Hematopoietic multipotent progenitor cell treated with erythropoietin and hydrocortisone succinate and interleukin-3 and kit ligand, for 15 days (in vitro differentiated cells): ENCODE data around the gene SPATA13.

Source experiments
- DNase-seq: peaks from one replicate; pipeline ENCODE4 v3.0.0-alpha.2; 2015; ENCODE audit warnings: low spot score

Gene SPATA13

GRCh38 chr13:24252136-24252535 lies 91.6 kb downstream of the SPATA13 start:
- no peak for DNase-seq

- DNase-seq: no peak
These were observed 93.1 kb downstream of the SPATA13 start for GRCh38 chr13:24253520-24254145.

GRCh38 chr13:24254146-24254841 lies 93.8 kb downstream of the SPATA13 start:
- DNase-seq: no peak

DNA sequence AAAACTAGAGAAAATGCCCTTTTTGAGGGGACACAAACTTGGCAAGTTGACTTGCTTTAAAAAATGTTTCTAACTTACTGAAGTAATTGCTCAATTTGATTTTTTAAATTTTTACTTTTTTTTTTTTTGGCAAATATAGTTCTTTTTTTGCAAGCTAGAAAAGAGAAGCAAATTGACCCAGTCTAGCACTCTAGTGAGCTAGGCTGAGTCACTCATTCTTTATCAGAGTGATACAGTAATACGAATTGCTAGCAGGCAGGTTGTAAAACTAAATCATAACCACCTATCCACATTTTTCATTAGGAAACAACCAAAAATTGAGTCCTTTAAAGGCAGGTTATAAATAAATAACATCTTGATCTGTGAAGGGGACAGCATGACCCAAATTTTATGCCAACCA lies 97.0 kb downstream of the SPATA13 start:
- no peak for DNase-seq

DNA sequence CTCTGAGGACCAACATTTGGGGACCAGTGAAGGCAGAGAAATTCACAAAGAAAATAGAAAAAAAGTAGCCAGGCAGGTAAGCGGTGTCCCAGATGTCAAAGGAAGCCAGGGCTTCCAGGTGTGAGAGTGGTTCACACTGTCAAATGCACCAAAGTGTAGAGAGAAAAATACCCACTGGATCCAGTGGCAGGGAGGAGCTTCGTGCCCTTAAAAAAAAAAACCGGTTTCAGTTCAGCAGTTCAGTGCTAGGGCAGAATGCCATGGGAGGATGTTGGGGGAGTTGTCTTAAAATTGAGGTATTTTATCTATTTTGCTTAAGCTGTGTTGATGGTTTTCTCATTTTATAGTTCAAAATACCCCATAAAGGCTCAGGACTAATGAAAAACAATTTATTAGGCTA lies 101.0 kb downstream of the SPATA13 start:
- no peak for DNase-seq

- DNase-seq: no peak
These were observed 103.1 kb downstream of the SPATA13 start for GRCh38 chr13:24263632-24264031.

DNA sequence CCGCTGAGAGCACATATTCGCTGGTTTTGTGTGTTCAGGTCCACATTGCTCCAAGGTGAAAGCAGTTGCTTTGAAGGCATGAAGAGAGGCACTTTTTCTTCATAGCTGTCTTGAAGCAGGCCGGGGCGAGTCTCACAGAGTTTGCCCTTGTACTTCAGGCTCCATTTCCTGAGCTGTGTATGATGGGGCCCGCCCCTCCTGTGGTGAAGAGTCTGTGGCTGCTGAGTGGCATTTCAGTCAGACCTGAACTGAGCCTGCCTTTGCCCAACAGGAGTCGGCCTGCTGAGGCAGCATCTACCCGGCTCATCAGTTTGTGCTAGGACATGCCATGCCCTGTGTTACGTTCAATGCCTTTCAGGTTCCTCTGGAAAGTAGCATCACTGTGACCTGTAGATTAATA lies 104.5 kb downstream of the SPATA13 start:
- DNase-seq: no peak

- DNase-seq: no peak
These were observed 104.9 kb downstream of the SPATA13 start for GRCh38 chr13:24265453-24265852.

GRCh38 chr13:24267274-24267673 lies 106.8 kb downstream of the SPATA13 start:
- DNase-seq: no peak

GRCh38 chr13:24267801-24268200 lies 107.3 kb downstream of the SPATA13 start:
- DNase-seq: no peak

GRCh38 chr13:24269821-24270220 lies 109.3 kb downstream of the SPATA13 start:
- no peak for DNase-seq

DNA sequence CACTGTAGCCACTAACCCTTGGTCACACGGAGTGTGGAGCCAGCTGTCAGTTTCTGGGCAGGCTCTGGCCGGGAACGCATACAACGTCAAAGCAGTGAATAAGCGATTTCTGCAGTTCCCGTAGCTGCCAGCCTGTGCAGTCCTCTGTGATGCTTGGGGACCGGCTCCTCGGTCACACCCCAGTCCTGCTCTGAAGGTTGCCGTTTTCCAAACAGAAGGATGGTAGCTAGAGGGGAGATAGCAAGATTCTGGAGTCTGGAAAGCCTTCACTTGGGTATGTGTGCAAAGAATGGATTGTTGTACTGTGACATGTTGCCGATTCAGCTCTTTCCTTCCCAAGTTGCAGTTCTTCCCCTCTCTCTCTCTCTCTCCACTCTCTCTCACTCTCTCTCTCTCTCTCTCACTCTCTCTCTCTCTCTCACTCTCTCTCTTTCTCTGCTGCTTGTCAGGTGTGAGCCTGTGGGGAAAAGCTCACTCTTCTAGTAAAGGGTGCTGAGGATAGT lies 110.2 kb downstream of the SPATA13 start:
- peak; percentile 73 for DNase-seq

DNA sequence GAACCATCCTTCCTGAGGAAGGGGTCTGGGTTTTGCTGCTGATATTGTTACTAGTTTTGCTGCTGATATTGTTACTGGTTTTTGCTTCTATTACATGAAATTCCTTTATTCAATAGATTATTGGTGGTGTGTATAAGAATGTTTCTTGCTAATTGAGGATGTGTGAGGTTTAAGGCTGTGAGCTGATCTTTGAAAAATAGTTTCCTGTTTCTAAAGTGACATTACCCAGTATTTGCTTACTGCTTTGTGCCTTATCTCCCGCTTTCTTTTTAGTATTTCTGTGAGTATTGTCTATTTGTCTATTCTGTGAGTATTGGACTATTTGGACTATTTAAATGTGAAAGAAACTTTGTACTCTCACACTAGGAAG lies 110.7 kb downstream of the SPATA13 start:
- DNase-seq: no peak

DNA sequence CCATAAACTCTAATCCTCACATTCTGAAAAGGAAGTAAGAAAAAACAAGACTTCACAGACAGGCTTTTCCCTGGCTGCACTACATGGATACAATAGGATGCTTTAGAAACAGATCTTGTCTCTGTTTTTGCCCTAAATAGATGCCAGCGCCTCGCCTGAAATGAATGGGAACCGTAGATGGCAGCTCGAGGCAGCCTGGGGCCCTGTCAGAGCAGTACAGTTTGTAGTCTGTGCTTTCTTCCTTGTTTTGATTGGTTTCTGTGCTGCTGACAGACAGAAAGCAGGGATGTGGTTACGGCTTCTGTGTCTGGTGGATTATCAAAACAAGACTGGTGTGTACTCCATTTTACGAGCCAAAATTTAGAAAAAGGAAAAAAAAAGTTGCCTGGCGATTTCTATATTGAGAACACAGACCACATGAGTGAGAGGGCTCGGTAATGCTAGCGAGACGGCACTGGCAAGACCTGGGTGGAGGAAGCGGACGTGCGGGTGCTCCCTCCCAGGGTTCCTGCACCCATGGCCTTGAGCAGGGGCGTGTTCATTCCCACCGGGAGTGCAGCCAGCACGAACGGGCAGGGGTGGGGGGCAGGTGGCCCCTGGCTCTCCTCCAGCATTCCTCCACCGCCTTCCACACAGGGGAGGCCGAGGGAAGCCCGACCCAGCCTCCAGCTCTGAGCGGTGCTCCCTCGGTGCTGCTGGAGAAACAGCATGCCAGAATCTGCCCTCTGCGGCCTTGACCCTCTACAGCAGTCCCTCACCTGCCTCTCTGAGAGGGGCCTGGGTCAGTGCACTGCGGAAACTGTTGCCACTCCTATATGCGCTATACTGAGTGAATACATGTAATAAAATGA lies 111.3 kb downstream of the SPATA13 start:
- DNase-seq: peak; percentile 32

DNA sequence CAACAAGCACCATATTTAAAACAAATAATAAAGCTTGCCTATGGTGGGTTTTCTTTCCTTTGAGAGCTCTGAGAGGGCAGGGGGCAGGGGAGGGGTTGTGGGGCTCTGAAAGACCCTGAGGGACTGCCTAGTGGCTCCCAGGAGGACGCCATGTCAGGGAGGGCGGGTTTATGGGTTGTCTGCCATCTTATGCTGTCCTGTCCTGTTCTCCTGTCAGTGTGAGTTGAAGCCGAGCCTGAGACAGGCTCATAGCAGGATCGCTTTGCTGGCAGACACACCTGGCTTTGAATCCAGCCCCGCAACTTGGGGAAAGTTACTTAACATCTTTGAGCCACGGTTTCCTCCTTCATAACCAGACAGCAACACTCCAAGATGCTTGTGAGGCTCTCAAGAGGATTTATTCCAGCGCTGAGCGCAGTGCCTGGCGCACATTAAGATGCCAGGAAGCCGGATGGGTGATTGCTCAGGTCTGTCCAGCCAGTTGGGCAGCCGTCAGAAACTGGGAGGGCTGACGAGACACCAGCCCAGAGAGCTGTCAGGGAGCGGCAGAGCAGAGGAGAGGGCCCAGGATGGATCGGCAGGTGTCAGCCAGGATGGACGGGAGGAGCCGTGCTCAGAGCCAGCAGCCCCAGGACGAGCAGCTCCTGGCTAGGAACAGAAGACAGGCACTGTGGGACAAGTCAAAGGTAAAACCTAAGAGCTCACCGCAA lies 112.1 kb downstream of the SPATA13 start:
- DNase-seq: no peak

GRCh38 chr13:24273926-24274325 lies 113.4 kb downstream of the SPATA13 start:
- DNase-seq: no peak

- no peak for DNase-seq
These were observed 114.0 kb downstream of the SPATA13 start for GRCh38 chr13:24274452-24275021.

GRCh38 chr13:24275041-24275440 lies 114.5 kb downstream of the SPATA13 start:
- no peak for DNase-seq

DNA sequence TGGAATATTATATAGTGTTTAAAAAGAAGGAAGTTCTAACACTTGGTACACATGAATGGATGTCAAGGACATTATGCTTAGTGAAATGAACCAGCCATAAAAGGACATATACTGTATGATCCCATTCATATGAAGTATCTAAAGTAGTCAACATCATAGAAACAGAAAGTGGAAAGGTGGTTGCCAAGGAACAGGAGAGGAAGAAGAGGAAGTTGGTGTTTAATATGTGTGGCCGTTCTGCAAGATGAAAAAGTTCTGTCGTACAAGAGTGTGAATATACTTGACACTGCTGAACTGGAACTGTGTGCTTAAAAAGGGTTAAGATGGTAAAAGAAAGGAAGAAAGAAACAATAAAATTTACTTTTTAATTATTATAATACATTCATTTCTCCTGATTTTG lies 115.8 kb downstream of the SPATA13 start:
- no peak for DNase-seq

- DNase-seq: no peak
These were observed 116.3 kb downstream of the SPATA13 start for GRCh38 chr13:24276861-24277260.

- no peak for DNase-seq
These were observed 117.2 kb downstream of the SPATA13 start for GRCh38 chr13:24277761-24278160.
